ENCODE results near the gene TRAPPC12.

- TF ChIP-seq CTCF (IDR thresholded peaks at IDR 0.05) (no peak), POLR2A (IDR thresholded peaks at IDR 0.05) (no peak)
These were observed 75.3 kb downstream of the TRAPPC12 start for GRCh38 chr2:3454802-3455201.

Data from thyroid gland (tissue), 4 donors.